GM21360 (cell line): ENCODE data around the gene CTRL.

Experiments used
- ATAC-seq: cut with Tn5 transposase; IDR thresholded peaks from one replicate; pipeline ENCODE4 v1.9.1; 2021; ENCODE audit warnings: mild to moderate bottlenecking, moderate library complexity; ENCODE audit not compliant: unreplicated experiment

Gene CTRL

GRCh38 chr16:67897231-67897630 lies 34.4 kb downstream of the CTRL start:
- no peak for ATAC-seq

DNA sequence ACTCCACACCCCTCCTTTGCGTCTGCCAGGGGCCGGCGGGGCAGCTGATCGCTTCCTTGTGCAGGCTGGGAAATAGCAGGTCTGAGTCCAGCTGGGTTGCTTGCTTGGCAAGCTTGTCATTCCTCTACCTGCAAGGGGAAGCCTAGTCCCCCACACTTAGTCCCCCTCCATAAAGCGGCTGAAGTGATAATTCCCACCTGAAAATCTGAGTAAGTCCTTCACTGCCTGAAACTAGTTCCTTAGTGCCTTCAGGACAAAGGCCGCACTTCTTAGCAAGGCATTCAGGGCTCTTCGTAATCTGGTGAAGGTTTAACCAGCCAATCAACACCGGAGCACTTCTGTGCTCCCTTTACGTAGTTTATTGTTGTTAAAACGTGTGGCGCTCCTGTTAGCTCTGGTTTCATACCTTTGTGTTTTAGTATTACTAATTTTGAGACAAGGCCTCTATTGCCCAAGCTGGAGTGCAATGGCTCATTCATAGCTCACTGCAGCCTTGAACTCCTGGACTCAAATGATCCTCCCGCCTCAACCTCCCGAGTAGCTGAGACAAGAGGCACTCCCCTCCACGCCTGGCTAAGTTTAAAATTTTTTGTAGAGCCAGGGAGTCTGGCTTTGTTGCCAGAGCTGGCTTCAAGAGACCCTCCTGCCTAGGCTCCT lies 37.8 kb downstream of the CTRL start:
- ATAC-seq, result no peak

- peak; percentile 86 for ATAC-seq
Observed at GRCh38 chr16:67892899-67893742, 38.5 kb downstream of the CTRL start, which contains the start of gene PSKH1. Gene PSKH1, plus strand, starts transcription at chr16:67893254. Its CDS starts 15,496 bp downstream, at chr16:67908750.

DNA sequence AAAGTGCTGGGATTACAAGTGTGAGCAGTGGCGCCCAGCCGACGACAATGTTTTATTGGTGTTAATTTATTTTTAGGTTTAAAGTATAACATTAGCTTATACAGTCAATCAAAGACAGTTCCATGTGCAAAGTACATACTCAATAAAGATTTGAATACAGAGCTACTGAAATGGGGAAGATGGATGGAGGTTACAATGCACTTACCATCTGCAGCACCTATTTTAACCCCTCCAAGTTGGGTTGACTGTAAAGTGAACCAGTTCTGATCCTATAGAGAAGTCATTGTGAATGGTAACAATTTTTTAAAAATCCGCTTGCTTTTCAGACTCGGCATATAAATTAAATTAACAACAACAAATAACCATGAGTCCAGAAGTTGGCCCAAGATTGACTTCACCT lies 39.3 kb downstream of the CTRL start:
- ATAC-seq, result no peak

- ATAC-seq, result no peak
Observed at GRCh38 chr16:67888331-67888730, 43.3 kb downstream of the CTRL start.

GRCh38 chr16:67886387-67886786 lies 45.3 kb downstream of the CTRL start:
- no peak for ATAC-seq

- no peak for ATAC-seq
Observed at GRCh38 chr16:67885976-67886375, 45.7 kb downstream of the CTRL start.

DNA sequence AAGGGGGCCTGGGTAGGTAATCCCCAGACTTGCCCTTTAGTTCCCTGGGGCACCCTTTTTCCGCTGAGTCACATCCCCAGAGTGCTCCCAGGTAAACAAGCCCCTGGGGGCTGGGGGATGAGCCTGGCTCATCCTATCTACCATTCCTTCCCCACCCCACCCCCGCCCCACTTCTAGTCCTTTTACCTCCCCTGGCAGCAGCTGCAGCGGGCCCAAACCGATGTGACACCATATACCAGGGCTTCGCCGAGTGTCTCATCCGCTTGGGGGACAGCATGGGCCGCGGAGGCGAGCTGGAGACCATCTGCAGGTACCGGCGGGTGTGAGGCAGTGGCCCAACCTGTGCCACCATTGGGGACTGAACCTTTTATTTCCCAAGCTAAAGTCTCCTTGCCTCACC lies 46.1 kb downstream of the CTRL start:
- no peak for ATAC-seq

GRCh38 chr16:67884684-67885083 lies 47.0 kb downstream of the CTRL start, which contains the start of gene NRN1L:
Gene NRN1L, plus strand, starts transcription at chr16:67884885. Its CDS starts 19 bp downstream, at chr16:67884904.
- no peak for ATAC-seq

- ATAC-seq, result no peak
Observed at GRCh38 chr16:67883872-67884261, 47.8 kb downstream of the CTRL start.

GRCh38 chr16:67883146-67883871 lies 48.4 kb downstream of the CTRL start:
- no peak for ATAC-seq

DNA sequence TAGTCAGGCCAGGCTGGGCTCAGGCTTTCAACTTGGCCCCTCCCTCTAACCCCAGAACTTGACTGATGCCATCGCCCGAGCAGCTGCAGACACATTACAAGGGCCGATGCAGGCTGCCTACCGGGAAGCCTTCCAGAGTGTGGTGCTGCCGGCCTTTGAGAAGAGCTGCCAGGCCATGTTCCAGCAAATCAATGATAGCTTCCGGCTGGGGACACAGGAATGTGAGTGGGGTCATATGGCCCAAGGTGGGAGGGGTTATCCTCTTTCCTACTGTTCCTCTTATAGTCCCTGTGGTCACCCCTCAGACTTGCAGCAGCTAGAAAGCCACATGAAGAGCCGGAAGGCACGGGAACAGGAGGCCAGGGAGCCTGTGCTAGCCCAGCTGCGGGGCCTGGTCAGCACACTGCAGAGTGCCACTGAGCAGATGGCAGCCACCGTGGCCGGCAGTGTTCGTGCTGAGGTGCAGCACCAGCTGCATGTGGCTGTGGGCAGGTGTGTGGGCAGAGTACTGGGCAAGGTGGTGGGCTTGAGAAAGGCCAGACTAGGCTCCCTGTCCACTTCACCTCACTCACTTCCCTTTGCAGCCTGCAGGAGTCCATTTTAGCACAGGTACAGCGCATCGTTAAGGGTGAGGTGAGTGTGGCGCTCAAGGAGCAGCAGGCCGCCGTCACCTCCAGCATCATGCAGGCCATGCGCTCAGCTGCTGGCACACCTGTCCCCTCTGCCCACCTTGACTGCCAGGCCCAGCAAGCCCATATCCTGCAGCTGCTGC lies 49.1 kb downstream of the CTRL start:
- no peak for ATAC-seq

- no peak for ATAC-seq
Observed at GRCh38 chr16:67881621-67882161, 50.0 kb downstream of the CTRL start.

- ATAC-seq, result no peak
Observed at GRCh38 chr16:67880584-67880983, 51.1 kb downstream of the CTRL start.

GRCh38 chr16:67879936-67880335 lies 51.7 kb downstream of the CTRL start:
- no peak for ATAC-seq
